ENCODE measurements around the gene SESTD1. TPM values are rescaled to one million over a fixed set of nuclear protein-coding genes. Genes with fewer than 3 reads are reported as not detected.

The SESTD1 gene
- total RNA-seq, 1 experiment from 2014 or later, result 208 TPM

- Histone ChIP-seq H3K27ac (no peak overlapping the region), H4K20me1 (ENCODE audit: insufficient read depth) (no peaks in the 10 kb centered on the region), H3K4me2 (no peak overlapping the region), H3K27me3 (ENCODE audit: insufficient read depth, low read depth) (no peaks in the 10 kb centered on the region), H2AFZ (no peak overlapping the region), H3K9me2 (ENCODE audit: insufficient read depth) (no peaks in the 10 kb centered on the region), H3F3A (ENCODE audit: insufficient read depth, low read depth) (no peaks in the 10 kb centered on the region), H3K4me1 (replicated peaks; ENCODE audit: insufficient read depth) (no peaks in the 10 kb centered on the region), H3K4me3 (no peak overlapping the region), H3K9me3 (ENCODE audit: insufficient read depth, low read depth) (peaks cover 4% of the 10 kb centered on the region), H3K79me2 (ENCODE audit: low read depth) (peaks cover 99% of the 10 kb centered on the region), H3K36me3 (ENCODE audit: low read depth) (no peaks in the 10 kb centered on the region)
- no peak for DNase-seq
- ChIA-PET POLR2A (ENCODE audit: unreplicated experiment) (interaction anchor here (0.6 to 0.7 kb wide), 3 partner anchors 16 to 712 kb away, joined by 3 to 5 read pairs (median 4); no protein-coding TSS in a partner anchor), CTCF (no interaction called here)
- intact Hi-C loops (cut with micrococcal nuclease; ENCODE audit: unreplicated experiment), result no loop called here
- no TSS peak for BruUV-seq (replicated peaks)
- TF ChIP-seq CTCF (conservative IDR thresholded peaks at IDR 0.05), result no peak
- TF ChIP-seq EZH2 (IDR thresholded peaks at IDR 0.05; ENCODE audit: low read depth), result no peak
These were observed 9.5 kb downstream of the SESTD1 start for GRCh38 chr2:179255129-179255528.

DNA sequence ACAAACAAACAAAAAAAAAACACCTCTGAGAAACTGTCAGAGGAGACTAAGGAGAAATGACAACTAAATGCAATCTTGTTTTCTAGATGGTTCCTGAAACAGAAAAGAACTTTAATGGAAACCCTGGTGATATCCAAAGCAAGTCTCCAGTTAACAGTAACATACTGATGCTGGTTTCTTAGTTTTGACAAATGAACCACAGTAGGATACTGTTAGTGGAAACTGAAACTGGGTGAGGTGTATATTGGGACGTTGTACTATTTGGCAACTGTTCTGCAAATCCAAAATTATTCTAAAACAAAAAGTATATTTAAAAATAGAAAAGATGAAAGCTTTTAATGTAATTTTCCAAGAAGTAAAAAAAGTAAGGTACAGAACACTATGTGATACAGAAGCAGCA, 11.4 kb downstream of the SESTD1 start:
- H2AFZ ChIP-seq, result no peak overlapping the region
- peaks cover 8% of the 10 kb centered on the region for H3K9me3 ChIP-seq (ENCODE audit: insufficient read depth, low read depth)
- TF ChIP-seq EZH2 (IDR thresholded peaks at IDR 0.05; ENCODE audit: low read depth), result no peak
- no peak for TF ChIP-seq CTCF (conservative IDR thresholded peaks at IDR 0.05)
- POLR2A ChIA-PET (ENCODE audit: unreplicated experiment), result no interaction called here
- H3K4me3 ChIP-seq, result no peak overlapping the region
- no peak for DNase-seq
- BruUV-seq (replicated peaks), result no TSS peak
- peaks cover 99% of the 10 kb centered on the region for H3K79me2 ChIP-seq (ENCODE audit: low read depth)
- H3K27ac ChIP-seq, result 0 out of 2 replicates have a peak overlapping the region, but pooled peaks have one; percentile 0
- H3K4me1 ChIP-seq (replicated peaks; ENCODE audit: insufficient read depth), result no peaks in the 10 kb centered on the region
- no peaks in the 10 kb centered on the region for H3K27me3 ChIP-seq (ENCODE audit: insufficient read depth, low read depth)
- H3F3A ChIP-seq (ENCODE audit: insufficient read depth, low read depth), result no peaks in the 10 kb centered on the region
- no peak overlapping the region for H3K4me2 ChIP-seq
- H4K20me1 ChIP-seq (ENCODE audit: insufficient read depth), result no peaks in the 10 kb centered on the region
- CTCF ChIA-PET, result no interaction called here
- intact Hi-C loops (cut with micrococcal nuclease; ENCODE audit: unreplicated experiment), result no loop called here
- H3K9me2 ChIP-seq (ENCODE audit: insufficient read depth), result no peaks in the 10 kb centered on the region
- no peaks in the 10 kb centered on the region for H3K36me3 ChIP-seq (ENCODE audit: low read depth)

GRCh38 chr2:179252423-179252822, 12.2 kb downstream of the SESTD1 start:
- intact Hi-C loops (cut with micrococcal nuclease; ENCODE audit: unreplicated experiment), result no loop called here
- ChIA-PET CTCF (no interaction called here), POLR2A (ENCODE audit: unreplicated experiment) (no interaction called here)
- BruUV-seq (replicated peaks), result no TSS peak
- no peaks in the 10 kb centered on the region for H3K27me3 ChIP-seq (ENCODE audit: insufficient read depth, low read depth)
- no peak overlapping the region for H3K4me3 ChIP-seq
- TF ChIP-seq EZH2 (IDR thresholded peaks at IDR 0.05; ENCODE audit: low read depth) (no peak), CTCF (conservative IDR thresholded peaks at IDR 0.05) (no peak)
- no peak overlapping the region for H2AFZ ChIP-seq
- peaks cover 99% of the 10 kb centered on the region for H3K79me2 ChIP-seq (ENCODE audit: low read depth)
- peaks cover 8% of the 10 kb centered on the region for H3K9me3 ChIP-seq (ENCODE audit: insufficient read depth, low read depth)
- no peaks in the 10 kb centered on the region for H3F3A ChIP-seq (ENCODE audit: insufficient read depth, low read depth)
- no peaks in the 10 kb centered on the region for H3K4me1 ChIP-seq (replicated peaks; ENCODE audit: insufficient read depth)
- no peaks in the 10 kb centered on the region for H3K36me3 ChIP-seq (ENCODE audit: low read depth)
- H3K27ac ChIP-seq, result 0 out of 2 replicates have a peak overlapping the region, but pooled peaks have one; percentile 0
- H3K4me2 ChIP-seq, result no peak overlapping the region
- H3K9me2 ChIP-seq (ENCODE audit: insufficient read depth), result no peaks in the 10 kb centered on the region
- no peak for DNase-seq
- no peaks in the 10 kb centered on the region for H4K20me1 ChIP-seq (ENCODE audit: insufficient read depth)
